GM19035 (cell line): ENCODE results near the gene VN1R4.
"Not testable (repeated sequence)": the region's sequence is repeated elsewhere in the genome, so short reads cannot be mapped to it uniquely, and the experiment has no call there.

Source experiments
- ATAC-seq: cut with Tn5 transposase; IDR thresholded peaks from one replicate; pipeline ENCODE4 v1.9.1; 2021; ENCODE audit not compliant: unreplicated experiment

The VN1R4 gene

GRCh38 chr19:53267623-53268022, at the start of gene VN1R4:
Gene VN1R4 (minus strand): TSS chr19:53267723. CDS start chr19:53267665, 58 bp downstream.
- not testable (repeated sequence) for ATAC-seq

- no peak for ATAC-seq
These were observed 44.4 kb upstream of the VN1R4 start for GRCh38 chr19:53311897-53312296.

- no peak for ATAC-seq
These were observed 43.5 kb upstream of the VN1R4 start for GRCh38 chr19:53311044-53311443.

- ATAC-seq, result no peak
These were observed 40.9 kb upstream of the VN1R4 start for GRCh38 chr19:53308339-53308811.

GRCh38 chr19:53301341-53301740, 33.8 kb upstream of the VN1R4 start:
- ATAC-seq, result not testable (repeated sequence)

GRCh38 chr19:53294786-53295441, 27.4 kb upstream of the VN1R4 start:
- ATAC-seq, result no peak

- ATAC-seq, result no peak
These were observed 23.4 kb upstream of the VN1R4 start for GRCh38 chr19:53290758-53291549.

GRCh38 chr19:53285087-53285486, 17.6 kb upstream of the VN1R4 start:
- no peak for ATAC-seq

- ATAC-seq, result not testable (repeated sequence)
These were observed 14.4 kb upstream of the VN1R4 start for GRCh38 chr19:53281947-53282346.

- no peak for ATAC-seq
These were observed 8.0 kb upstream of the VN1R4 start for GRCh38 chr19:53275480-53275879.

GRCh38 chr19:53272044-53272443, 4.5 kb upstream of the VN1R4 start:
- ATAC-seq, result no peak

- ATAC-seq, result not testable (repeated sequence)
These were observed 2.3 kb upstream of the VN1R4 start for GRCh38 chr19:53269861-53270260.

- not testable (repeated sequence) for ATAC-seq
These were observed 9.7 kb downstream of the VN1R4 start, which contains the start of gene VN1R2 for GRCh38 chr19:53257715-53258342. Gene VN1R2 (plus strand): TSS chr19:53258292. CDS start chr19:53258376, 84 bp downstream.

- ATAC-seq, result no peak
These were observed 12.8 kb downstream of the VN1R4 start, which contains the start of gene ZNF677 for GRCh38 chr19:53254411-53255341. Gene ZNF677 (minus strand): TSS chr19:53254873. CDS start chr19:53251550, 3,323 bp downstream.

- ATAC-seq, result no peak
These were observed 21.0 kb downstream of the VN1R4 start for GRCh38 chr19:53246498-53246897.

- ATAC-seq, result no peak
These were observed 30.3 kb downstream of the VN1R4 start for GRCh38 chr19:53237114-53237777.

GRCh38 chr19:53224606-53225005, 42.9 kb downstream of the VN1R4 start:
- no peak for ATAC-seq

GRCh38 chr19:53222716-53223115, 44.8 kb downstream of the VN1R4 start:
- not testable (repeated sequence) for ATAC-seq
